Measurements from ENCODE around the gene CALCB.

CALCB gene

DNA sequence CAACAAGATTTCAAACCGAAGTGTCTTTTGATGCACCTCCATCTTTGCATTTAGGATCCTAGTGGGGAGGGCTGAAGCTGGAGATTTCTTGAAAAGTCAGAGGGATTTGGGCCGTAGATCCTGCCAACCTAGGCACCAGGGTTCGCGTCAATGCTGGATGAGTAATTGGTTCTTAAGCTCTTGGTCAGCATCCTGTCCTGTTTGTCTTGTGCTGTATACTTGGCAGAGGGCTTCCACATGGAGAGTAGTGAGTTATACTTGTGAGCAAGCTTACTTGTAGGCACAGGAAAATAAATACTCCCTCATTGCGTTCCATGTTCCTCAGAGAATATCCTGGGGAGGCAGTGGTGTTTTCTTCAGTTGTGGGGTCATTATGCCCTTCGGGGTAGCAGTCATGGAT, 53.9 kb downstream of the CALCB start:
- Histone ChIP-seq H3K36me3 (ENCODE audit: insufficient read depth, low read length) (no peaks in the 10 kb centered on the region), H3K9me2 (ENCODE audit: low read depth, low read length) (no peaks in the 10 kb centered on the region), H3K9ac (ENCODE audit: low read length) (no peak overlapping the region), H3K27ac (ENCODE audit: low read depth, low read length, poor library complexity, severe bottlenecking) (no peak overlapping the region), H3F3A (ENCODE audit: insufficient read depth, low read length) (no peaks in the 10 kb centered on the region), H2AFZ (ENCODE audit: low read length) (no peak overlapping the region), H3K4me1 (ENCODE audit: insufficient read depth, low read length, severe bottlenecking) (no peaks in the 10 kb centered on the region), H3K79me2 (ENCODE audit: insufficient read depth, low read length) (no peaks in the 10 kb centered on the region), H3K4me2 (ENCODE audit: low read length) (no peak overlapping the region), H3K27me3 (ENCODE audit: insufficient read depth, low read length) (no peaks in the 10 kb centered on the region), H3K9me3 (ENCODE audit: low read length) (no peaks in the 10 kb centered on the region), H3K4me3 (ENCODE audit: low read depth, low read length, poor library complexity, severe bottlenecking) (no peak overlapping the region), H4K20me1 (ENCODE audit: insufficient read depth, low read length) (no peaks in the 10 kb centered on the region)
- TF ChIP-seq EZH2 (IDR thresholded peaks at IDR 0.05; ENCODE audit: borderline replicate concordance, low read length): no peak
- TF ChIP-seq, protein P1, sequence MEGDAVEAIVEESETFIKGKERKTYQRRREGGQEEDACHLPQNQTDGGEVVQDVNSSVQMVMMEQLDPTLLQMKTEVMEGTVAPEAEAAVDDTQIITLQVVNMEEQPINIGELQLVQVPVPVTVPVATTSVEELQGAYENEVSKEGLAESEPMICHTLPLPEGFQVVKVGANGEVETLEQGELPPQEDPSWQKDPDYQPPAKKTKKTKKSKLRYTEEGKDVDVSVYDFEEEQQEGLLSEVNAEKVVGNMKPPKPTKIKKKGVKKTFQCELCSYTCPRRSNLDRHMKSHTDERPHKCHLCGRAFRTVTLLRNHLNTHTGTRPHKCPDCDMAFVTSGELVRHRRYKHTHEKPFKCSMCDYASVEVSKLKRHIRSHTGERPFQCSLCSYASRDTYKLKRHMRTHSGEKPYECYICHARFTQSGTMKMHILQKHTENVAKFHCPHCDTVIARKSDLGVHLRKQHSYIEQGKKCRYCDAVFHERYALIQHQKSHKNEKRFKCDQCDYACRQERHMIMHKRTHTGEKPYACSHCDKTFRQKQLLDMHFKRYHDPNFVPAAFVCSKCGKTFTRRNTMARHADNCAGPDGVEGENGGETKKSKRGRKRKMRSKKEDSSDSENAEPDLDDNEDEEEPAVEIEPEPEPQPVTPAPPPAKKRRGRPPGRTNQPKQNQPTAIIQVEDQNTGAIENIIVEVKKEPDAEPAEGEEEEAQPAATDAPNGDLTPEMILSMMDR (IDR thresholded peaks at IDR 0.05; ENCODE audit: low read length): no peak

All from OCI-LY1 (cell line).